Stromal cell of bone marrow (primary cell): Measurements from ENCODE around the gene IDH3B.
A peak's percentile ranks its signal among the peaks of the same experiment; 100 is the strongest.
"Not testable (repeated sequence)": the region's sequence is repeated elsewhere in the genome, so short reads cannot be mapped to it uniquely, and the experiment has no call there.

ENCODE experiments used
- DNase-seq: peaks from one replicate; pipeline ENCODE4 v3.0.0-alpha.2; 2012; ENCODE audit warnings: low read depth

IDH3B gene

GRCh38 chr20:2663887-2664719, at the start of gene IDH3B:
Gene IDH3B, minus strand, starts transcription at chr20:2664216. Its CDS starts 28 bp downstream, at chr20:2664188.
- peak; percentile 87 for DNase-seq

GRCh38 chr20:2713285-2713684, 49.3 kb upstream of the IDH3B start:
- DNase-seq = no peak

DNA sequence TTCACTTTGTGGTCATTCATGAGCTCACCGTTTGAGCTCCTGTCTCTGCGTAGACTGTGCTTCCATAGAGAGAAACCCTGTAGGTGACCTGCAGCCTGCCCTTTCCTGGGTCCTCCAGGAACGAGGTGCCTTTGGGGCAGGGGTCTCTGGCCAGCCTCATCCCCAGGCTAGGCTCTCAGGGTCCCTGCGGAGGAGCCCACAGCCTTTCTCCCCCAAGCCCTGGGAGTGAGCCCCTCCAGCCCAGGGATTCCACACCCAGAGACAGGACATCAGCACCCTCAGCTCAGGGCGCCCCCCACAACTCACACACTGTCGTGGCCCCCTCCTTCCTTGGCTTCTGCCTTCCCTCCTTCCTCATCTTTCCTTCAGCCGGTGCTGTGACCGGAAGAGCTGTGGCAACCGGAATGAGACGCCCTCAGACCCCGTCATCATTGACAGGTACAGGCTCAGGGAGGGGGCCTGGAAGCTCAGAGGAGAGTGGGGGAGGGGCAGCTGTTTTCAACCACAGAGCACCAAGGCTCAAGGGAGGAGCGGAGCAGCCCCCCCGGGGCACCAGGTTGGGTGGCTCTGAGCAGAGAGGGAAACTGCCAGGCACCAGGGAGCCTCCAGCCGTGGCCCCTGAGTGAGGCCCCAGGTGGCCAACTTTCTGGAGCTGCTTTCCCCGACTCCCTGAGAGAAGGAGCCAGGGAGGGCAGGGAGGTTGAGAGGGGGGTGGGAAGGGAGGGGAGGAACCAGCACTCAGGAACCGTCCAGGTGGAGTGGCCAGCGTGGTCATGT, 45.4 kb upstream of the IDH3B start:
- no peak for DNase-seq

- no peak for DNase-seq
Measured at GRCh38 chr20:2708665-2709064, 44.6 kb upstream of the IDH3B start.

DNA sequence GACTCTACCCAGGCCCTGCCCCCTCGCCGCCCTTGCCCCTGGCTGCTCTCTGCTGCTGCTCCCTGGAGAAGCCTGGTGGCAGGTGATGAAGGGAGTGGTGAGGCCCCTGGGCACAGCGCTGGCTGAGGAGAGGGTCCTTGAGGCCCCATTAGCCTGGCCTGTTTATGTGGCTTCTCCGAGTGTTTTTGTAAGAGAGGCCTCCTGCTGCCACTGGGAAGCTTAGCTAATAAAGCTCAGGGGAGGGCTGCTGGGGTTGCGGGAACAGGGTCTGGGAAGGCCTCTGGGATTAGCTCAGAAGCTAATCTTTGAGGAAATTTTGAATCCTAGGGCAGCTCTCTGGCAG, 44.0 kb upstream of the IDH3B start:
- DNase-seq = no peak

DNA sequence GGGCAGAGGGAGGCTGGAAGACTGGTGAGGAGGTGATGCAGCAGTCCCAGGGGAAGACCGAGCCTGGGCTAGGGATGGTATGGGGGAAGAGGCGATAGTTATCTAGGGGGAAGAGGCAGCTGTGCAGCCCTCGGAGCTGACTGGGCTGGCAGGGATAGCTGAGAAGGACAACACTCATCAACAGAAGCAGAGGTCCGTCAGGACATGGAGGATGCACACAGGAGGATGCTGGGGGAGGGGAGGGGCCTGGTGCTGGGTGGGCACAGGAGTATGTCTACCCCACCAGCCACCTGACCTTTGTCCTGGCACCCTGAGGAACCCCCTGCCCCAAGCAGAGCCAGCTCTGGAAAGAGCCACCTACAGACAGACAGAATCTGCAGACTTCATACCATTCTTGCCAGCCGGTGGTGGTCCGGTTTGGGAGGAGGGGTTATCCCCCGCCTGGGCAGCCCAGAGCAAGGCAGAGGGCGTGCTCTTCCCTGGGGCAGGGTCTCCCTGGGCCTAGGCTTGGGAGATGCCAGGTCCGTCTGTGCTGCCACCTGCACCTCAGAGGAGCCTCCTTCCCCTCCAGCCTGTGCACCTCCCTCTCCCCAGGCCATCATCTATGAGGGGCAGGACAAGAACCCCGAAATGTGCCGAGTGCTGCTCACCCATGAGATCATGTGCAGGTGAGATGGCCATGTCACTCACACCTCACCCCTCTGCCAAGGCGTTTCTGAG, 43.5 kb upstream of the IDH3B start:
- no peak for DNase-seq

DNA sequence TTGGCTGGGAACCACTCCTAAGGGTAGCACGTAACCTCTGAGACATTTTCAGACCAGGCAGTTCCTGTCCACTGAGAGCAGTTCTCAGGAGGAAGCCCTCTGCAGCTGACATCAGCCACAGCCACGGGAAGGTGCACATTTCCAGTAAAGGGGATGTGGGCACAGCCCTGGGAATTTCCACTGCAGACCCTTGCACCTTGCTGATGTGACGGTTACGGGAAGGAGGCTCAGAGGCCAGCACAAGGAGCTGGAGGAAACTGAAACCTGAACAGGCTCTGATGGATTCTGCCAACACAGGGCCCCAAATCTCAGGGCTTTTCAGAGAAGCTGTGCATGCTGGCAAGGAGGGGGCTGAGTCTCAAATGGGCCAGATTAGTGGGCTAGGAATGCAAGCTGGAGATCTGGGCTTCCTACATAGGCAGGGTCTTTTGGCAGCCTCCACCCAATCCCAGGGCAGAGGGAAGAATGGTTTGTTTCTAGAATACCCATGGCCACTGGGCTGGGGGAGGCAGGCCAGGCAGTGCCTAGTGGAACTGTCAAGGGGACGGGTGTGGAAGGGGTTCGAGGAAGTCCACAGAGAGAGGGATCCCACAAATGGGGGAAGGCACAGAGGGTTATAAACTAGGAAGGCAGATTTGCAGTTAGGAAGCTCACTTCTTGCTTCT, 42.8 kb upstream of the IDH3B start:
- DNase-seq = no peak

GRCh38 chr20:2705931-2706645, 42.1 kb upstream of the IDH3B start:
- no peak for DNase-seq

DNA sequence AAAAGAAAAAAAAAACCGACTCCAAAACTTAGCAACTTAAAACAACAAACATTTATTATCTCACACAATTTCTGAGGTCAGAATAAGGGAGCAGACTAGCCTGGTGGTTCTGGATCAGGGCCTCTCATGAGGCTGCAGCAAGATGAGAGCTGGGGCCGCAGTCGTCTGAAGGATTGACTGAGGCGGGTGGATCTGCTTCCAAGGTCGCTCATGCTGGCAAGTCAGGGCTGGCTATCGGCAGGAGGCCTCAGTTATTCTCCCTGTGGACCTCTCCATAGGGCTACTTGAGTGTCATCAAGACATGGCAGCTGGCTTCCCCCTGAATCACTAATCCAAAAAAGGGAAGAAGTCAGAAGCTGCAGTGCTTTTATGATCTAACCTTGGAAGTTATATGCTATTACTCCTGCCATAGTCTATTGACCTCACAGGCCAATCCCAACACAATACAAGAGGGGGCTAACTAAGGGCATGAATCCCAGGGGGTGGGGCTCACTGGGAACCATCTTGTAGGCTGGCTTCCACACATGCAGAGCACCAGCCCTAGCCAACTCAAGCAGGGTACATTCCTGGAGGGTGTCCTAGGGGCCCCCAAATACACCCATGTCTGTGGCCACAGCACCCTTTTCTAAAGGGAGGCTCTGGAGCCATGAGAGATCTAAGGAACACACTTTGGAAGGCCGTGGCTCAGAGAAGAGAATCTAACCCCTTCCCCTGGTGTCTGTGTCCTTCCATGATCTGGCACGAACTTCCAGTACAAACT, 39.9 kb upstream of the IDH3B start:
- DNase-seq = no peak

DNA sequence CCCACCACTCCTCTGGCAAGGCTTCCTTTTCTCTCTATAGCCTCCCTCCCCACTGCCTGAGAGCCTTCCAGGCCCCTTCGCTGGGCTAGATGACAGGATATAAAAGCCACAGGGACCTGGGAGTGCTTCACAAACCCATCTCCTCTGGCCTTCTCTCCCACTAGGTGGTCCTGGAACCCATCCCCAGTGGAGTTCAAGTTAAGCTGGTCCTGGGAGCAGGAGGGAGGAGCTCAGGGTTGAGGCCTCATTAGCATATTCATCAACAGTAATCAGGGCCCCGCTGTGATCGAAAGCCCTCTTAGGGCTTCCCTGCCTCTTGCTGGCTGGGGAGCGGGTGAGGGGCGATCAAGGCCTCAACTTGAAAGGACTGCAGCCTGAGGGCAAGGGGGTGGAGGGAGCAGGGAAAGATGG, 37.7 kb upstream of the IDH3B start:
- no peak for DNase-seq

DNA sequence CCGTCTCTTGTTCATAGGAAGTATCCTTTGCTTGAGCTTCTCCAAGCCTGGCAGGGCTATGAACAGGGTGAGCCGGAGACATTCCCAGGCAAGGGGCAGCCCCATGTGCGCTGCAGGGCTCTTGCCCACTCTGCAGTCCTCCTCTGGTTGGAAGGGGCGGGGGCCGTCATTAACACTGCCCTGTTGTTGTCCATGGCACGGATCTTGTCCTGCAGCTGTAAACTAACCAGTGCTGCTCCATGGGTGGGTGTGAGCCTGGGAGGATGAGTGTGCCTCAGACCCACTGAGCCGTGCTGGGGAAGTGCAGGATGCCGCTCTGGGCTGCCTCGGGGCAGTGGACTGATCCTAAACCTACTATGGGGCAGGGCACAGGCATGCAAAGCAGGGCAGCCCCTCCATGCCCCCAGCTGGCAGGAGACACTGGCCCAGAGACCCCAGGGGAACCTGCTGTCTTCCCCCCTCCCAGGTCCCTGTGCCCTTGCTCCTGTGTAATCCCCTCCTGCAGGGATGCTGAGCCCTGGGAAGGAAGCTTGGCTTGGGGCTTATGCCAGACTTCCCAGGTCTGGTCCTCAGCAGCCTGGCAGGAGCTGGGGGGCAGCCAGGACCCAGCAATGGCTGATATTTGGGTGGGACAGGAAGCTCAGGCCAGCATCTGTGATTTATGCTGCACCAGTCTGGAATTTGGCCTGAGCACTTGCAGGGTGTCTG, 37.1 kb upstream of the IDH3B start:
- DNase-seq = no peak

GRCh38 chr20:2699775-2700413, 35.9 kb upstream of the IDH3B start:
- no peak for DNase-seq

GRCh38 chr20:2698912-2699311, 34.9 kb upstream of the IDH3B start:
- DNase-seq = no peak

DNA sequence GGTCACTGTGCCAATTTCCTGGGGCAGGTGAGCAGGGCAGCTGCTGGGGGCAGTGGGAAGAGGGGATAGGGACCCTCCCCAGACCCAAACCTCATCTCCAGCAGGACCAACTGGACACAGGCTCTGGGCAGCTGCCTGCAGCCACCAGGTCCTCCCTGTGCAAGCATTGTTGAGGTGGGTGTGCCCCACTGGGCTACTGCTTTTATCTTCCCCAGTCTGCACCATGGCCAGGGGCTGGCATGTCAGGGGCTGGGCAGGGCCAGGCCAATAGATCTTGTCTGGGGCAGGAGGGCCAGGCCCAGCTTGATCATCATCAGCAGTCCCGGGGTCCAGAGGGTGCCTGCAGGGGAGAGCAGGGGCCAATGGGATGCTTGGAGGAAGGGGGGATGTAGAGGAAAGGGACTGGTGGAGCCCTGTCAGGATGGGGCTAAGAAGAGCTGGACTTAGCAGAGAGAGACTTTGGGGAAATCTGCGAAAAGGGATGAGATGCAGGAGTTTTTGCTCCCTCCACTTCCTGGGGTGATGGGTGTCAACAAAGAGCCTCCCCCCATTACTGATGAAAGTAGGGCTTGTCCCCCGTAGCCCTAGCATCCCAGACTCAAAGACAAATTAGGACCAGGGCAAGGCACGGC, 34.3 kb upstream of the IDH3B start:
- DNase-seq = no peak

DNA sequence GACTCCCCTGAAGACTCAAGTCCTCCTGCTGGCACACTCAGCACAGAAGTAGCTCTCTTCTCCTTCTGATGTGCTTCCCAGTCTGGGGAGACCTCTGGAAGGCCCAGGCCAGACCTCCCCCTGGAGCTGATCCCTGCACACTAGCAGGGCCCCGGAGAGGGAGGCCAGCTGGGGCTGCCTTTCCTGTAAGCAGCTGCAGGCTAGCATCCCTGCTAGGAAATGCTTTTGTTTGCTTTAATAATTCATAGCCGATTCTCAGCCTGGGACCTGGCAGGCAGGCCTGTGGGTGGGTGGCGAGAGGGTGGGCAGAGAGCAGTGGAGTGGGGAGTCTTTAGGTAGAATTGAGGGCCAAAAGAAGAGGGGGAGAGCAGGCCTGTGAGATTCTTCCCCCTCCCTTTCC, 33.8 kb upstream of the IDH3B start:
- no peak for DNase-seq

- no peak for DNase-seq
Measured at GRCh38 chr20:2696646-2697045, 32.6 kb upstream of the IDH3B start.

GRCh38 chr20:2695984-2696525, 32.0 kb upstream of the IDH3B start:
- not testable (repeated sequence) for DNase-seq

DNA sequence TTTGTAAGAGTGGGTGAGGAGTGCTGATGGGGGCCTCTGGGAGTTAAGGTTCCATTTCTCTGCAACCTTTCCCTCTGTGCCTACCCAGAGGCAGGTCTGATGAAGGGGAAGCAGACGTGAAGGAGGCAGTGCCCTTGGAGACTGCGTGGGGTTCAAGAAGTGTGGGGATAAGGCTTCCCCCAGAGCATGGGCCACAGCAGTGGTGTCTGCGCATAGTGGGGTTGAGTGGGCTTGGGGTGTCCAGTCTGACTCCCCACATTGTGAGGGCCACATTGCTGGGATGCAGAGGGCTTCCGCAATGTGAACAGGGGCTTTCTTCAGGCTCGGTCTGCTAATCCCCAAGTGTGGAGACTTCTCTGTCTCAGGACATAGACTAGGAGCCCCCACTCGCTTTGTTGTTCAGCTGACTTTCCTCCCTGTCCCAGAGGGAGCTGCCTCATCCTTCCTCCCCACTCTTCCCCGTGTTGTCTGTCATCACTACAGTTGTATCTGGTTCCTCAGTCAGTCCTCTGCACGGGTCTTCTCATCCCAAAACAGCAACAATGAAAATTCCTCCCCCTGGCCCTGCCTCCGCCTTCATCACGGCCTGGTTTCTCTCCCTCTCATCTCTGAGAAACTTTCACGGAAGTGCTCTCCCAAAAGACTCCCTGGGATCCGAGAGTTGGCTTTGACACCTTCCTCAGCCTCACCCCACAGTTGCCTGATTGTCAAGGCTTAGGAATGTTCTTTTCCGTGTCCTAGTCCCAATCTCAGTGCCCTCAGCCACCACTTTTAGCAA, 31.4 kb upstream of the IDH3B start:
- DNase-seq = no peak
